ENCODE results near the gene RUBCN.

RUBCN gene

GRCh38 chr3:197761784-197762183, 25.1 kb upstream of the RUBCN start:
- no peak overlapping the region for H4K12ac ChIP-seq (ENCODE audit: low read depth, low read length)
- peaks cover 5 to 9% of the 10 kb centered on the region in 2 experiments for H3K36me3 ChIP-seq (ENCODE audit: control insufficient read depth in 1 of 2, insufficient read depth in 2 of 2, low read length in 2 of 2)
- H3K4me1 ChIP-seq (ENCODE audit: control insufficient read depth in 1 of 2, insufficient read depth in 2 of 2, low read length in 2 of 2) = no peaks in the 10 kb centered on the region
- no peak overlapping the region for H4K91ac ChIP-seq (ENCODE audit: low read depth, low read length)
- H3K4me3 ChIP-seq (ENCODE audit: low read depth, low read length) = no peak overlapping the region
- H2BK120ac ChIP-seq (ENCODE audit: insufficient read depth, low read length, poor library complexity) = no peak overlapping the region
- H3K27me3 ChIP-seq (ENCODE audit: insufficient read depth, low read length) = no peaks in the 10 kb centered on the region
- no peak overlapping the region for H3K18ac ChIP-seq (ENCODE audit: low read length)
- DNase-seq = no peak
- no peak overlapping the region for H3K9ac ChIP-seq (ENCODE audit: low read length)
- H3K4me2 ChIP-seq (ENCODE audit: low read length) = no peak overlapping the region
- no peak overlapping the region for H3K23ac ChIP-seq (ENCODE audit: low read length)
- no peak overlapping the region for H3K27ac ChIP-seq (ENCODE audit: low read depth, low read length)
- no peak overlapping the region for H2BK5ac ChIP-seq (ENCODE audit: low read depth, low read length, poor library complexity)
- no peak overlapping the region for H4K8ac ChIP-seq (ENCODE audit: low read depth, low read length)
- no peaks in the 10 kb centered on the region for H3K79me1 ChIP-seq (ENCODE audit: low read length)
- no peak overlapping the region for H3K14ac ChIP-seq (ENCODE audit: low read length)
- H3K4ac ChIP-seq (ENCODE audit: low read depth, low read length) = no peak overlapping the region
- no peaks in the 10 kb centered on the region for H3K9me3 ChIP-seq (ENCODE audit: insufficient read depth, low read depth, low read length)
- H3K79me2 ChIP-seq (ENCODE audit: control insufficient read depth, insufficient read depth, low read length, poor library complexity) = no peaks in the 10 kb centered on the region
- no peak overlapping the region for H2AK5ac ChIP-seq (ENCODE audit: low read length)
- no peak overlapping the region for H2AFZ ChIP-seq (ENCODE audit: insufficient read depth, low read length, poor library complexity)
- no peak overlapping the region for H2BK12ac ChIP-seq (ENCODE audit: low read length)

DNA sequence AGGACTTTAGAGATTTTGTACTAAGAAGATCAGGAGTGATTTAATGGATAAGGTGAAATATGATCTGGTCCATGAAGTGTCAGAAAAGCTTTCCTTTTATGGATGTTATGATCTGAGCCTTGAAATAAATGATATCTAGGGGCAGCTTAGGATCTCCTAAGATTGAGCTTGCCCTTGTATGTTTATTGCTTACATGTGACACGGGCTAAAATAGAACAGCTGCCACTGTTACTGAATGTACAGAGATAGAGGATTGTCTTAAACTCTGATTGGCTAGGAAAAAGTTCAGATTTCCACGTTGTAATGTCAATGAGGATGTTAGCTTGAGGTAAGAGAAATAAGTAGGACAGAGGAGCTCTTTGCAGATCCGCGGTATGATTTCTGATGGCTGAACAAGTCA, 21.8 kb upstream of the RUBCN start:
- Histone ChIP-seq H4K91ac (ENCODE audit: low read depth, low read length) (no peak overlapping the region), H4K12ac (ENCODE audit: low read depth, low read length) (no peak overlapping the region), H3K79me1 (ENCODE audit: low read length) (no peaks in the 10 kb centered on the region), H2AFZ (ENCODE audit: insufficient read depth, low read length, poor library complexity) (no peak overlapping the region), H3K79me2 (ENCODE audit: control insufficient read depth, insufficient read depth, low read length, poor library complexity) (no peaks in the 10 kb centered on the region), H3K4me1 (ENCODE audit: control insufficient read depth in 1 of 2, insufficient read depth in 2 of 2, low read length in 2 of 2) (no peaks in the 10 kb centered on the region), H3K9me3 (ENCODE audit: insufficient read depth, low read depth, low read length) (no peaks in the 10 kb centered on the region), H3K4me2 (ENCODE audit: low read length) (no peak overlapping the region), H2BK5ac (ENCODE audit: low read depth, low read length, poor library complexity) (no peak overlapping the region), H2BK12ac (ENCODE audit: low read length) (no peak overlapping the region), H3K27me3 (ENCODE audit: insufficient read depth, low read length) (no peaks in the 10 kb centered on the region), H4K8ac (ENCODE audit: low read depth, low read length) (no peak overlapping the region), H3K14ac (ENCODE audit: low read length) (no peak overlapping the region), H3K36me3 (ENCODE audit: control insufficient read depth in 1 of 2, insufficient read depth in 2 of 2, low read length in 2 of 2) (peaks cover 2 to 3% of the 10 kb centered on the region in 2 experiments), H3K18ac (ENCODE audit: low read length) (no peak overlapping the region), H3K27ac (ENCODE audit: low read depth, low read length) (no peak overlapping the region), H3K4me3 (ENCODE audit: low read depth, low read length) (no peak overlapping the region), H2AK5ac (ENCODE audit: low read length) (no peak overlapping the region), H3K23ac (ENCODE audit: low read length) (no peak overlapping the region), H3K9ac (ENCODE audit: low read length) (no peak overlapping the region), H2BK120ac (ENCODE audit: insufficient read depth, low read length, poor library complexity) (no peak overlapping the region), H3K4ac (ENCODE audit: low read depth, low read length) (no peak overlapping the region)
- no peak for DNase-seq
- no CpG with 5 or more reads among the region's 4 CpGs for WGBS (ENCODE audit: extremely low coverage, insufficient coverage, insufficient read length)

DNA sequence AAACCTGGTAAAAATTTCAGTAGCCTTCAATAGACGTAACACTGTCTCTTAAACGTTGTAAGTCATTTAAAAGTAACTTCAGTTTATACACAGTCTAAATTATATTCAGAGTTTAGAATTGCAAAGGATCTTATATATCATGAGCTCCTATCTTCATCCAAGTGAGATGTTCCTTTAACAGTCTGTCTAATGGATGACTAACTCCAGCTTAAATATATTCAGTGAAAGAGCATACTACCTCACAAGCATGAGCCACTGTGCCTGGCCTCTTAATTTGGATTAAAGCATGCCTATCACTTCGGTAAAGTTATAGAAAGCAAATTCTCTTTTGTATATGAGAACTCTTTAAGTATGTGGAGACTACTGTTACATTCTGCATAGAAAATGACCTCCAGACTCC, 20.0 kb upstream of the RUBCN start:
- no peak for DNase-seq
- no peak overlapping the region for H3K27ac ChIP-seq (ENCODE audit: low read depth, low read length)
- H3K9me3 ChIP-seq (ENCODE audit: insufficient read depth, low read depth, low read length) = no peaks in the 10 kb centered on the region
- H2AFZ ChIP-seq (ENCODE audit: insufficient read depth, low read length, poor library complexity) = no peak overlapping the region
- no peaks in the 10 kb centered on the region for H3K4me1 ChIP-seq (ENCODE audit: control insufficient read depth in 1 of 2, insufficient read depth in 2 of 2, low read length in 2 of 2)
- no peak overlapping the region for H3K18ac ChIP-seq (ENCODE audit: low read length)
- H2BK120ac ChIP-seq (ENCODE audit: insufficient read depth, low read length, poor library complexity) = no peak overlapping the region
- H4K8ac ChIP-seq (ENCODE audit: low read depth, low read length) = no peak overlapping the region
- no peak overlapping the region for H3K9ac ChIP-seq (ENCODE audit: low read length)
- no peak overlapping the region for H2BK12ac ChIP-seq (ENCODE audit: low read length)
- peaks cover 0 to 3% of the 10 kb centered on the region in 2 experiments for H3K36me3 ChIP-seq (ENCODE audit: control insufficient read depth in 1 of 2, insufficient read depth in 2 of 2, low read length in 2 of 2)
- no peaks in the 10 kb centered on the region for H3K79me2 ChIP-seq (ENCODE audit: control insufficient read depth, insufficient read depth, low read length, poor library complexity)
- H3K4me2 ChIP-seq (ENCODE audit: low read length) = no peak overlapping the region
- no CpG with 5 or more reads among the region's 3 CpGs for WGBS (ENCODE audit: extremely low coverage, insufficient coverage, insufficient read length)
- H3K14ac ChIP-seq (ENCODE audit: low read length) = no peak overlapping the region
- H2BK5ac ChIP-seq (ENCODE audit: low read depth, low read length, poor library complexity) = no peak overlapping the region
- H4K12ac ChIP-seq (ENCODE audit: low read depth, low read length) = no peak overlapping the region
- H2AK5ac ChIP-seq (ENCODE audit: low read length) = no peak overlapping the region
- H4K91ac ChIP-seq (ENCODE audit: low read depth, low read length) = no peak overlapping the region
- H3K27me3 ChIP-seq (ENCODE audit: insufficient read depth, low read length) = no peaks in the 10 kb centered on the region
- no peaks in the 10 kb centered on the region for H3K79me1 ChIP-seq (ENCODE audit: low read length)
- H3K4ac ChIP-seq (ENCODE audit: low read depth, low read length) = no peak overlapping the region
- H3K4me3 ChIP-seq (ENCODE audit: low read depth, low read length) = no peak overlapping the region
- no peak overlapping the region for H3K23ac ChIP-seq (ENCODE audit: low read length)

- no peak overlapping the region for H2AK5ac ChIP-seq (ENCODE audit: low read length)
- H2BK5ac ChIP-seq (ENCODE audit: low read depth, low read length, poor library complexity) = no peak overlapping the region
- H3K79me1 ChIP-seq (ENCODE audit: low read length) = peaks cover 7% of the 10 kb centered on the region
- no peak overlapping the region for H3K4me2 ChIP-seq (ENCODE audit: low read length)
- H3K27ac ChIP-seq (ENCODE audit: low read depth, low read length) = no peak overlapping the region
- H2BK120ac ChIP-seq (ENCODE audit: insufficient read depth, low read length, poor library complexity) = no peak overlapping the region
- no peak overlapping the region for H2AFZ ChIP-seq (ENCODE audit: insufficient read depth, low read length, poor library complexity)
- no peaks in the 10 kb centered on the region for H3K9me3 ChIP-seq (ENCODE audit: insufficient read depth, low read depth, low read length)
- H3K18ac ChIP-seq (ENCODE audit: low read length) = no peak overlapping the region
- H3K36me3 ChIP-seq (ENCODE audit: control insufficient read depth in 1 of 2, insufficient read depth in 2 of 2, low read length in 2 of 2) = peaks cover 0 to 3% of the 10 kb centered on the region in 2 experiments
- H3K9ac ChIP-seq (ENCODE audit: low read length) = no peak overlapping the region
- H3K79me2 ChIP-seq (ENCODE audit: control insufficient read depth, insufficient read depth, low read length, poor library complexity) = peaks cover 5% of the 10 kb centered on the region
- no peak overlapping the region for H3K4ac ChIP-seq (ENCODE audit: low read depth, low read length)
- no peak for DNase-seq
- H4K8ac ChIP-seq (ENCODE audit: low read depth, low read length) = no peak overlapping the region
- H3K4me3 ChIP-seq (ENCODE audit: low read depth, low read length) = no peak overlapping the region
- H3K23ac ChIP-seq (ENCODE audit: low read length) = no peak overlapping the region
- H3K4me1 ChIP-seq (ENCODE audit: control insufficient read depth in 1 of 2, insufficient read depth in 2 of 2, low read length in 2 of 2) = peaks cover 4 to 6% of the 10 kb centered on the region in 2 experiments
- H3K27me3 ChIP-seq (ENCODE audit: insufficient read depth, low read length) = no peaks in the 10 kb centered on the region
- no peak overlapping the region for H4K91ac ChIP-seq (ENCODE audit: low read depth, low read length)
- no CpG with 5 or more reads among the region's 3 CpGs for WGBS (ENCODE audit: extremely low coverage, insufficient coverage, insufficient read length)
- no peak overlapping the region for H2BK12ac ChIP-seq (ENCODE audit: low read length)
- H4K12ac ChIP-seq (ENCODE audit: low read depth, low read length) = no peak overlapping the region
- H3K14ac ChIP-seq (ENCODE audit: low read length) = no peak overlapping the region
These were observed 16.6 kb upstream of the RUBCN start for GRCh38 chr3:197753263-197753662.
